ENCODE data around the gene SPINK4.

SPINK4 gene

DNA sequence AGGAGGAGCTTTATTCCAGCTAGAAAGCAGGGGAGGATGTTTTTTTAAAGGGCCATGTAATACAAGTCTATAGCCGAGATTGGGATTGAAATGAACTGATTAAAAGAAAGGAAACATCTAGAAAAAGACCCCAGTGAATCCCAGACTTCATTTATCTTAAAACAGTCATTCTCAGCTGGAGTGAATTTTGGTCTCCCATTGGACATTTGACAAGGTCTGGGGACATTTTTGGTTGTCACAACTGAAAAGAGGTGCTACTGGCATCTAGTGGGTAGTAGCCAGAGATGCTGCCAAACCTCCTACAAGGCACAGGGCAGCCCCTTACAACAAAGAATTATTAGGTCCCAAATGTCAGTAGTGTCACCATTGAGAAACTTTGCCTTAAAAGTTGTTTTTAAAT, 16.3 kb upstream of the SPINK4 start:
- Mint-ChIP-seq H3K27ac (peak overlapping the region in 1 of 2 donors; percentile 23), H3K4me3 (no peak overlapping the region), H3K9me3 (no peaks in the 10 kb centered on the region), H3K4me1 (peaks cover 28% of the 10 kb centered on the region), H3K27me3 (no peaks in the 10 kb centered on the region)
- ATAC-seq (no peak), DNase-seq (no peak)

DNA sequence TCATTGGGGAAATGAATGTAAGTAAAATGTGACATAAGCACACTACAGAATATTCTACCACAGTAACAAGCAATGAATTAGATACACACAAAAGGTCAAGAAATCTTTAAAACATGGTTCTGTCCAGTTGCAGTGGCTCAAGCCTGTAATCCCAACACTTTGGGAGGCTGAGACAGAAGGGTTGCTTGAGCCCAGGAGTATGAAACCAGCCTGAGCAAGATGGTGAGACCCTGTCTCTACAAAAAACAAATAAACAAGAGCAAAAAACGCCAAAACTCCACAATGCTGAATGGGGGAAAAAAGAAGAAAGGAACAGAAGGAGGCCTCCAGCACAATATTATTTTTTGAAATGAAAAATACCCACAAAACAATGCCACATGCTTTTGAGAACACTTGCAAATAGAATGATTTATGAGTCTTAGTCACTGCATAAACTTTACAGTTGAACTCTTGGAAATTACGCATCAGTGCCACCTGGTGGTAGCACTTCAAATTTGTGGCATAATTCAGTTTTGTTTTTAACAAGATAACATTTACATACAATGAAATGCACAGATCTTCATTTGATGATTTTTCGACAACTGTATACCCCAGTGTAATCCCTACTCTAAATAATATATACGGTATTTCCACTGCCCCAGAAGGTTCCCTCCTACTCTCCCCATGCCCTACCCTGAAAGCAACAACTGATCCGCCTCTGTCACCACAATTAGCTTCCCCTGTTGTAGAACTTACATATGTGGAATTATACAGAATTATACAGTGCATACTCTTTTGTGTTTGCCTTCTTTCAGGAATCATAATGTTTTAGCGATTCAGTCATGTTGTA, 14.4 kb upstream of the SPINK4 start:
- H3K27ac Mint-ChIP-seq = peak overlapping the region in 1 of 2 donors; percentile 0
- peak; percentile 73 for ATAC-seq
- peaks cover 26% of the 10 kb centered on the region for H3K4me1 Mint-ChIP-seq
- H3K4me3 Mint-ChIP-seq = no peak overlapping the region
- peak; percentile 60 to 63 for DNase-seq
- no peaks in the 10 kb centered on the region for H3K27me3 Mint-ChIP-seq
- no peaks in the 10 kb centered on the region for H3K9me3 Mint-ChIP-seq

DNA sequence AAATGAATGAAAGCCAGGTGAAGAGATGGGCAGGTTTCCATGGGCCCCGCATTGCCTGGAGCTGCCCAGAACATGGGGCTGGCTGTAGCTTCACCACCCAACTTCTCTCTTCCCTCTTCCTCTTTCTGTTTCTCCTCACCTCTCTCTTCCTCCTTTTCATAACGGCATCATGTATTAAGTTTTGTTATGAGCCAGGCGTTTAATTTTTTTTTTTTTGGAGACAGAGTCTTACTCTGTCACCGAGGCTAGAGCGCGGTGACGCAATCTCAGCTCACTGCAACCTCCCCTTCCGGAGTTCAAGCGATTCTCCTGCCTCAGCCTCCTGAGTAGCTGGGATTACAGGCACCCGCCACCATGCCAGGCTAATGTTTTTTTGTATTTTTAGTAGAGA, 13.0 kb upstream of the SPINK4 start:
- Mint-ChIP-seq H3K4me1 (peaks cover 16% of the 10 kb centered on the region), H3K27ac (peak overlapping the region in 1 of 2 donors; percentile 61), H3K4me3 (no peak overlapping the region), H3K9me3 (no peaks in the 10 kb centered on the region), H3K27me3 (no peaks in the 10 kb centered on the region)
- no peak for DNase-seq
- ATAC-seq = no peak

DNA sequence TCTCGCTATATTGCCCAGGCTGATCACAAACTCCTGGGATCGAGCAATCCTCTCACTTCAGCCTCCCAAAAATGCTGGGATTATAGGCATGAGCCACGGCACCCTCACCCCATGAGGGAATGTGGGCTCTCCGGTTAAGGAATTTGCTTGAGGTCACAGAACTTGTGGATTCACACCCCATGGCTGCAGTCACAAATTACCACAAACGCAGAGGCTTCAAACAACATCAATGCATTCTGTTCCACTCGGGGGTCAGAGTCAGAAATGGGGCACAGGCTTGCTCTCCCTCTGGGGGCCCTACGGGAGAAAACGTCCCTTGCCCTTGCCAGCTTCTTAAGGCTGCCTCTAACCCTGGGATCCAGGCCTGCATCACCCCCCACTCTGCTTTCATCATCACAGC, 12.2 kb upstream of the SPINK4 start:
- DNase-seq (no peak), ATAC-seq (no peak)
- Mint-ChIP-seq H3K27ac (no peak overlapping the region), H3K9me3 (no peaks in the 10 kb centered on the region), H3K4me1 (peaks cover 16% of the 10 kb centered on the region), H3K4me3 (no peak overlapping the region), H3K27me3 (no peaks in the 10 kb centered on the region)

DNA sequence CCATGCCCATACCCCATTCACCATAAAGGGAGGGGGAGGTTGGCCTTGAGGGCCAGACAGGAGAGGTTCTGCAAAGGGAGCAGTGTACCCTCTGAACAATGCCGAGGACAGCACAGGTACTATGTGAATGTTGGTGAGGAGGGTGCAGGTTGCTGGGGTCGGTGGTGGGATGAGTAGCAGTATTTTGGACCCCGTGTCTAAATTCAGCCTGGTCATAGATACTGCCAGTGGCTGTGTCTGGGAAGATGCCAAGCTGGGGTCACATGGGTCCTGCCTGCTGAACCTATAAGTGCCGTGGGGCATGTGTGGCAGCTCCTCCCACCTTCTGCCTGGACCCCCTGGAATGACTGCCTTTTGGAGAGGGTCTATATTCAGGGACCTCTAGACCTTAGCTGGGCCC, 11.4 kb upstream of the SPINK4 start:
- DNase-seq = no peak
- ATAC-seq = no peak
- Mint-ChIP-seq H3K9me3 (no peaks in the 10 kb centered on the region), H3K4me1 (peaks cover 16% of the 10 kb centered on the region), H3K4me3 (no peak overlapping the region), H3K27ac (no peak overlapping the region), H3K27me3 (no peaks in the 10 kb centered on the region)

DNA sequence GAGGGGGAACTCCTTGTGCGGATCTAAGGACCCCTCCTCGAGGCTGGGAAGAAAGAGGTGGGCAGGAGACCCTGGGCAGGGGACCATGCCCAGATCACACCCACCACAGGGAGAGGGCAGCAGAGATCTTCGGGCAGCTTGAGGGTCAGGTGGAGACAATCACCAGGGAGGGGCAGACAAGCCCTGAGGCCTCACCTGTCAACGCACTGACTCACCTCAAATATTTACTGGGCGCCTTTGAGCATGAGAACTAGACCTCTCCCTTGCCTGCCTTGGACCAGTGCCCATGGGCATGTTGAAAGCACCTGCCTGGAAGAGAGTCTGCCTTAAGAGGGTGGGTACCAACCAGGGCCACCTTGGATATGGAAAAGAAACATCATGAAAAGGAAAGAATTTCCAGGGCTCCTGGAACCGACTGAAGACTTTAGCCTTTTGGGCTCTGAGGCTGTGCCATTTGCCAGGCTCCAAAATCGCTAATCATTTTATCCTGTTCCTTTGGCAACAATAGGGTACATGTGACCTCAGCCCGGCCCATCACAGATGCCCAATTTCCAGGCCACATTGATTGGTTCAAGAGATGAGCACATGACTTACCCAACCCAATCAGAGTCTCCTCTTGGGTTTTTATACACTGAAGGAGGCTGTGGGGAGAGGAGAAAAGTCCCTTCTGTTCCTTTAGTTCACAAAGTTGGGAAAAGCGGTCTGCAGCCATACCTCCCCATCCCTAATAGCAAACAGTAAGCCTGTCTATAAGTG, 10.4 kb upstream of the SPINK4 start:
- no peaks in the 10 kb centered on the region for H3K9me3 Mint-ChIP-seq
- H3K27me3 Mint-ChIP-seq = no peaks in the 10 kb centered on the region
- H3K4me3 Mint-ChIP-seq = no peak overlapping the region
- H3K27ac Mint-ChIP-seq = no peak overlapping the region
- peaks cover 16% of the 10 kb centered on the region for H3K4me1 Mint-ChIP-seq
- DNase-seq (no peak), ATAC-seq (no peak)

DNA sequence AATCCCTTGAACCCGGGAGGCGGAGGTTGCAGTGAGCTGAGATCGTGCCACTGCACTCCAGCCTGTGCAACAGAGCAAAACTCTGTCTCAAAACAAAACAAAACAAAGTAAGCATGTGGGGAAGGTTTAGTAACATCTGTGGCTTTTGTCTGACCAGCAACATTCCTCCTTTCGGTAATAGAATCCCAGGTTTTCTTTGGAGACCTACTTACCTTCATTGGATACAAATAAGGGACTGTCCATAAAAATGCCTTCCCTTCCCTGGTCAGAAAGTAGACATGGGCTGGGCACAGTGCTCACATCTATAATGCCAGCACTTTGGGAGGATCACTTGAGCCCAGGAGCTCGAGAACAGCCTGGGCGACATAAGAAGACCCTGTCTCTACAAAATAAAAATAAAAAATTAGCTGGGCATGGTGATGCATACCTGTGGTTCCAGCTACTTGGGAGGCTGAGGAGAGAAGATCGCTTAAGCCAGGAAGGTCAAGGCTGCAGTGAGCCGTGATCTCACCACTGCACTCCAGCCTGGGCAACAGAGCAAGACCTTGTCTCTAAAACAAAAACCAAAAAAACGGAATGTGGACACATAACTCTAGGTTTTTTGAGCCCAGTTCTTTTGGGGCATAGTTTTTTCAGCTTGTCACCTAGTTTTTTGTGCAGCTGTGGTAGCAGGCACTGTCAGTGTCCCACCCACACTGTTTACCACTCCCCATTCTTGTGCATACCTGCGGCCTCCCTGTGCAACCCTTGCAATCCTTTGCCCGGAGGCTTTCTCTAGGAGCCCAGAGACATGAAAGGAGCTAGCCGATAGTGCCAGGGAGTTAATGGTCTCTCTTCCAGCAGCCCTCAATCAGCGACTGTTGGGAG, 9.0 kb upstream of the SPINK4 start:
- Mint-ChIP-seq H3K9me3 (no peaks in the 10 kb centered on the region), H3K27ac (no peak overlapping the region), H3K4me3 (no peak overlapping the region), H3K4me1 (peaks cover 7% of the 10 kb centered on the region), H3K27me3 (no peaks in the 10 kb centered on the region)
- ATAC-seq (no peak), DNase-seq (no peak)

DNA sequence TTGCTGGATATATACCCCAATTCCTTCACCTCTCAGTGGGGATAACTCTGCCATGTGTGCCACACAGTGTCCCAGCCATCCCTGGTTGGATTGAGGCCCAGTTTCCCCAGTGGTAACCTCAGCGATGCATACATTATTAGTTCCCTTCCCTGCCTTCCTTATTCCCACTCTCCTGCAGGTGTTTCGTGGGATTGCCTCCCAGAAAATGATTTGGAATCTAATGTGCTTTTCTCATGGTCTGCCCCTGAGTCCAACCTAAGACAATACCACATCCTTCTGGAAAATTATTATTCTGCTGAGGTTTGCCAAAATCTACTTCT, 8.4 kb upstream of the SPINK4 start:
- DNase-seq (no peak), ATAC-seq (no peak)
- H3K9me3 Mint-ChIP-seq = no peaks in the 10 kb centered on the region
- peaks cover 5% of the 10 kb centered on the region for H3K4me1 Mint-ChIP-seq
- no peak overlapping the region for H3K27ac Mint-ChIP-seq
- no peaks in the 10 kb centered on the region for H3K27me3 Mint-ChIP-seq
- no peak overlapping the region for H3K4me3 Mint-ChIP-seq

DNA sequence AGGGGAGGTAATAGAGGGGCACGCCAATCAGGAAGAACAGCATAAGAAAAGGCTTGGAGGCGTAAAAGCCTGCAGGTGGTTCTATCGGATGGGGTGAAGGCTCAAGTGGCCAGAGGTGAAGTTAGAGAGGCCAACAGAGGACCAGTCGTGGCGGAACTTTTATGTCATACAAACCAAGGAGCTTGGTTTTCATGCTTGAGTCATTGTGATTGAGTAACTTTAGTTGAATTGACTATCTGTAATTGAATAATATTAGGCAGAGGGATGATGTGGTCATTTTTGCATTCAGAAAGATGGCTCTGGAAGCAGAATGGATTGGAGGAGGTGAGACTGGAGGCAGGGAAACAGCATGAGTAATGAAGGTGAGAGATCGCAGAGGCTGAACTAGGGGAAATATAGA, 7.2 kb upstream of the SPINK4 start:
- Mint-ChIP-seq H3K4me3 (no peak overlapping the region), H3K4me1 (no peaks in the 10 kb centered on the region), H3K27me3 (no peaks in the 10 kb centered on the region), H3K9me3 (no peaks in the 10 kb centered on the region), H3K27ac (no peak overlapping the region)
- ATAC-seq = no peak
- DNase-seq = no peak

DNA sequence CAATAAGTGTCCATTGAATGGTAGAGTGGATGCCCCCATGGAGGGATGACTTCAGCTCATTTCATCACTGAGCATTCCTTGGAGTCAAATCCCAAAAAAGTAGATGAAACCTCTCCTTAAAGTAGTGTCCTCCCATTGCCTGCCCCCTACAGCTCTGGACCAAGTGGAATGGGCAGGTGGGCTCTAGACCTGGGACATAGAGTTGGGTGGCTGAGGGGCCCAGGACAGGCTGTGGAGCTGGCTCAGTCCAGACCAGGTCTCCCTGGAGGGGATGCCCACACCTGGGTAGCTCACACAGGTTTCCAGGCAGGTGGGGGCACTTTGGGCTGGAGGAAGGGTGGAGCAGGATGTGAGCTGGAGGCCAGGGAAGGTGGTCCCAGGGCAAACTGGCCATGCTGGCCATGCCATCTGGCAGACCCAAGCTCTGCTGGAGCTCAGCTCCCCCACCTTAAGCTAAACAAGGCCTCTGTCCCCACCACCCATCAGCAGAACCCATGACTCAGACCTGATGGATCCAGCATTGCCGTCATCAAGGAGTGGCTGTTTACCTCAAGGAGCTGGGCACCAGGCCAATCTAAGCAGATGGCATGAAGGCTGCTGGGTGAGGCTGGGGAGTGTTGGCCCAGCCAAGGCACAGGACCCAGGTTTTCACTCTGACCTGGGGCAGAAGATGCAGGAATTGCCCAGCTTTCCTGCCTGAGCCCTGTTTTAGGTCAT, 6.2 kb upstream of the SPINK4 start:
- Mint-ChIP-seq H3K27ac (no peak overlapping the region), H3K27me3 (no peaks in the 10 kb centered on the region), H3K9me3 (no peaks in the 10 kb centered on the region), H3K4me1 (no peaks in the 10 kb centered on the region), H3K4me3 (no peak overlapping the region)
- DNase-seq (no peak), ATAC-seq (peak; percentile 31)

DNA sequence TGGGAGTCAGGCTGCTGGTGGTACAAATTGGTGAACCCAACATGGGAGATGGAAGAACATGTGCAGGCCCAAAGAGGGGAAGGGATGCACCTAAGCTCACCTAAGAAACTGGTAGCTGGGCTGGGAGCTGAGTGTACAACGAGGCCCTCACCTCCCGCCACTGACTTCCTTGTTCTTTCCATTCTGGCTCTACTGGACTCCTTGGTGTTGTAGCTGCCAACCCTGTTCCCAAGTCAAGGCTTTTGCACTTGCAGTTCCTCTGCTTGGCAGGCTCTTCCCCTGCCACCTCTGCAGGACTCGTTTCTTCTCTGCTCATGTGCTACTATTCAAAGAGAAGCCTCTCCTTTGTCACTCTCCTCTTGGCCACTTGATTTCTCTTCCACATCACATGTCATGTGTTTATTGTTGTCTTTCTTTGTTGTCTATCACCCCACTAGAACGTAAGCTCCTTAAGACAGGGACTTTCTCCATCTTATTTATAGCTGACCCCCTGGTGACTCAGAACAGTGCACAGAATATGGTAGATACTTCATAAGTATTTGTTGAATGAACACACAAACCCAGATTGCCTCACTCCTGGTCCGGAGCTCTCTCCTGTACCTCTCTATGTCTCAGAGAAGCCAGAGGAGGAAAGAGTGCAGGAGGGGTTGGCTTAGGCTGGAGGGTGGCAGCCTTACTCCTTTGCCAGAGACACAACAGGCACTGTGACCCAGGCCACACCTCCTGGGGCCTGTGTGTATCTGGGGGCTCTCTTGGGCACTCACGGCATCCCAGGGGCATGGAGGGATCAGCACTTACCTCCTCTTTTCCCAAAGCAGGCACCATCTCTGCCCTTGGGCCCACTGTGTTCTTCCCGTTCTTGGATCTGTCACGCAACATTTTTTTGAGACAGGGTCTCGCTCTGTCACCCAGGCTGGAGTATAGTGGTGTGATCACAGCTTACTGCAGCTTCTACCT, 5.2 kb upstream of the SPINK4 start:
- DNase-seq (no peak), ATAC-seq (no peak)
- Mint-ChIP-seq H3K4me3 (no peak overlapping the region), H3K4me1 (no peaks in the 10 kb centered on the region), H3K27ac (peak overlapping the region; percentile 47 to 66), H3K9me3 (no peaks in the 10 kb centered on the region), H3K27me3 (no peaks in the 10 kb centered on the region)

DNA sequence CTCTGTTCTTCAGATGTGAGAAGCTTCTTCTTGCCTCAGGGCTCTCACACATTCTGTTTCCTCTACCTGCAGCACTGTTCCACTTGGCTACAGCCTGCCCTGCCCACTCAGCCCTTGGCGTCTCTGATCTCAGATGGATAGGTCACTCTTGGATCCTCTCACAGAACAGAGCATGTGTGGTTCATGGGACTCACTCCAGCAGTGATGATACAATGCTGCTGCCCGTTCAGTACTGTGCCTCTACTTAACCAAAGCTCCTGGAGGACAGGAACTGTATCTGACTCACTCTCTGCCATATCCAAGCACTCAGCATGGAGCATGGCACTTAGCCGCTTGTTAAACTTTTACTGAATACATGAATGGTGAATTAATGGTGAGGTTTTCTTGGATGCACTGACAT, 3.4 kb upstream of the SPINK4 start:
- no peak for ATAC-seq
- H3K4me1 Mint-ChIP-seq = no peaks in the 10 kb centered on the region
- DNase-seq = no peak
- H3K27me3 Mint-ChIP-seq = no peaks in the 10 kb centered on the region
- no peak overlapping the region for H3K4me3 Mint-ChIP-seq
- H3K27ac Mint-ChIP-seq = no peak overlapping the region
- H3K9me3 Mint-ChIP-seq = no peaks in the 10 kb centered on the region

DNA sequence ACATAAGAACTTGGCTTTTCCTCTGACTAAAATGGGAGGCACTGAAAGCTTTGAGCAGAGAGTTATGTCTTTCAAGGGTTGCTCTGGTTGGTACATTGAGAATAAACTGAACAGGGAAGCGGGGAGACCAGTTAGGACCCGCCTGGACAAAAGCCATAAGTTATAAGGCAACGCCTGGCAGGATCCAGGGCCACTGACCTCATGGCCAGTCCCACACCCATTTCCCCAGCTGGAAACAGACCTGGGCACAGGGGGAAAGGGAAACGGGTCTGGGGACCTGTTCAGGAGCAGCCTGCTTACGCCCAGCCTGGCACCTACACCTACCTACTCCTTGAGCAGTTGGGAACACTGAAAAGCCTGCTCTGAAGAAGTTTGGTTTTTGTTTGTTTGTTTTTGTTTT, 1.3 kb downstream of the SPINK4 start:
- no peaks in the 10 kb centered on the region for H3K9me3 Mint-ChIP-seq
- ATAC-seq (no peak), DNase-seq (no peak)
- no peak overlapping the region for H3K4me3 Mint-ChIP-seq
- H3K27me3 Mint-ChIP-seq = no peaks in the 10 kb centered on the region
- H3K27ac Mint-ChIP-seq = no peak overlapping the region
- H3K4me1 Mint-ChIP-seq = no peaks in the 10 kb centered on the region

DNA sequence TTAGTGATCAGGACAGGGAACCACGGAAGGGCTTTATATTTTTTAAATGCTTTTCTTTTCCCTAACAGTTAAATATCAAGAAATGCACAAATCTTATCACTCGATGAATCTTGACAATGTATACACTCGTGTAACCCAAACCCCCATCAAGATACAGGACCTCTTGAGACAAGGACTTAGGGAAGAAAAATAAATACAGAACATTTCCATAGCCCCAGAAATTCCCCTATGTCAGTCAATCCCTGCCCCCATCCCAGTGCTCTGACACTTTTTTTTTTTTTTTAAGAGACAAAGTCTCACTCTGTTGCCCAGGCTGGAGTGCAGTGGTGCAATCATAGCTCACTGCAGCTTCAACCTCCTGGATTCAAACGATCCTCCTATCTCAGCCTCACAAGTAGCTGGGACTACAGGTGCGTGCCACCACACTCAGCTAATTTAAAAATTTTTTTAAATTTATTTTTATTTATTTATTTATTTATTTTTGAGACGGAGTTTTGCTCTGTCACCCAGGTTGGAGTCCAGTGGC, 2.7 kb downstream of the SPINK4 start:
- no peak for ATAC-seq
- Mint-ChIP-seq H3K9me3 (no peaks in the 10 kb centered on the region), H3K27me3 (no peaks in the 10 kb centered on the region), H3K27ac (no peak overlapping the region), H3K4me1 (no peaks in the 10 kb centered on the region), H3K4me3 (no peak overlapping the region)
- no peak for DNase-seq
